Coronary artery (tissue), 2 donors: ENCODE results near the gene LENG1.

Experiments
- DNase-seq: peaks from one replicate; pipeline ENCODE4 v3.0.0-alpha.2; 2017; ENCODE audit warnings: low spot score
- H3K27ac ChIP-seq, 2 donors: fragments of 200-600 bp; sonication (generic); one replicate each; pipeline ENCODE4 v1.5.1; 2016 to 2019
- H3K4me3 ChIP-seq: fragments of 200-600 bp; sonication (generic); 2 replicates; pipeline ENCODE4 v1.5.1; 2016; ENCODE audit warnings: mild to moderate bottlenecking, moderate library complexity
- CTCF ChIP-seq: fragments of 200-600 bp; sonication (generic); IDR thresholded peaks from one replicate; pipeline ENCODE4 v1.5.1; 2019; ENCODE audit warnings: antibody characterized with exemption

Gene LENG1

DNA sequence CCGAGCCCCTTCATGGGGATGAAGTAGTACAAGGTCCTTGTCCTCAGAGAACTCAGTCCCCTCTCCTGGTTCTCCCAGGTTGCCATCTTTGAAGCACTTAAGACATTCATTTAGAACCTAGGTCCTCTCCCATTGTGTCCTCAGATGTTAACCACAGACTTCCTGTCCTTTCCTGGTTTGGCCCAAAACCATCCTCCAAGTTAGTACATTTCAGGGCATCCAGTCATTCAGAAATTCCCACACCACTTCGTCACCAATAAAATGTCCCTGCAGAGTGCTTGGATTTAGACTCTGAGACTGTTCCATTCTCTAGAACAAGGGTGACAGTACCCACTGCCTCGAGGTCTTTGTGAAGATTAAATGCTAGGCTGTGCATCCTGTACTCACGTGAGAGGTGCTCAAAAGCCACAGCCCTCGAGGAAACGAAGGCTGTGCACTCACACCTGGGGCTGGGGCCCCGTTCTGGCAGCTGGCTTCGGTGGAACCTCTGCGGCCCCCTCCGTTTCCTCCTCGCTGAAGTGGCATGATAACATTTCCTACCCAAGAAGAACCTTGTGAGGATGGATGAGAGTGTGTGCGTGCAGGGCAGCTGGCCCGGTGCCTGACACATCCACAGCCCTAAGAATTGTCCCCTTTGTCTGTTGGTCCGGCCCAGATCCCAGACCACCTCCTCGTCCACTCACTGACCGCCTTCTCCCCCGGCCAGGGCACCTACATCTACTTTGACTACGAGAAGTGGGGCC is 4.7 kb downstream of the LENG1 start:
- DNase-seq, result no peak
- TF ChIP-seq CTCF, result no peak
- no peak overlapping the region for H3K27ac ChIP-seq
- no peak overlapping the region for H3K4me3 ChIP-seq

- H3K27ac ChIP-seq, result peak overlapping the region in 1 of 2 donors; percentile 56
- DNase-seq, result no peak
- no peak for TF ChIP-seq CTCF
- H3K4me3 ChIP-seq, result no peak overlapping the region
These were observed 5.7 kb downstream of the LENG1 start for GRCh38 chr19:54153731-54154326.

- no peak for TF ChIP-seq CTCF
- no peak for DNase-seq
- Histone ChIP-seq H3K27ac (peak overlapping the region in 1 of 2 donors; percentile 56), H3K4me3 (no peak overlapping the region)
These were observed 6.5 kb downstream of the LENG1 start for GRCh38 chr19:54152878-54153524.

- Histone ChIP-seq H3K4me3 (no peak overlapping the region), H3K27ac (no peak overlapping the region)
- DNase-seq, result no peak
- TF ChIP-seq CTCF, result no peak
These were observed 7.3 kb downstream of the LENG1 start for GRCh38 chr19:54152267-54152666.

GRCh38 chr19:54151362-54152035 is 8.0 kb downstream of the LENG1 start:
- Histone ChIP-seq H3K4me3 (no peak overlapping the region), H3K27ac (no peak overlapping the region)
- no peak for TF ChIP-seq CTCF
- no peak for DNase-seq

DNA sequence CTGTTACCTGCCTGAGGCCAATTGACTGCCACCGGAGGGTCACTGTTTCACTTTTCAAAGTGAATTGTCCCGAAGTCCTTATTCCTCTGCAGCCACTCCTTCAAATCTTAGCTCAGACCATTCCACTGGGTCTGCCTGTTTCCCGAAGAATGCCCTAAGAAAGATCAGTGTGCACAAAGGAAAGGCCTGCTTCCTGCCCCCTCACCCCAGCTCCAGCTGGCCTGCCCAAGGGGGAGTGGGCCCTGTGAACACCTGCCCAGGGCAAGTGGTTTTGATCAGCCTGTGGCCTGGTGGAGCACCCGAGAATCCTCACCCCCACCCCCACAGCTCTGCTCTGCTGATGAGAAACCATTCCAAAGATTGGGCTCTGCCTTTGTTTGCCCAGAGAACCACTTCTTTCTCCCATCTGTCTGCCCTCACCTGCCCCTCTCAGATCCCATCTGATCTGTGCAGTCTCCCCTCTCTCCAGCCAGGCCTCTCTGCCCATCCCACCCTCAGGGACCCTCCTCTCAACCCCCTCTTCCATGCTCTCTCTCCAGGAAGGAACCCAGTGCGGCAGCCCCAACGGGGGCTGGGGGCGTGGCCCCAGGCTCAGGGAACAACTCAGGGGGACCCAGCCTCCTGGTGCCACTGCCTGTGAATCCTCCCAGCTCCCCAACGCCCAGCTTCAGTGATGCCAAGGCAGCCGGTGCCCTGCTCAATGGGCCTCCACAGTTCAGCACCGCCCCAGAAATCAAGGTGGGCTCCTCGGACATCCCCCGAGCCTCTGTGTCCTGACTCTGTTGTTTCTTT is 10.3 kb downstream of the LENG1 start:
- Histone ChIP-seq H3K4me3 (no peak overlapping the region), H3K27ac (no peak overlapping the region)
- TF ChIP-seq CTCF, result no peak
- no peak for DNase-seq
